GM10266 (cell line): ENCODE results near the gene CREB1.
A peak's percentile ranks its signal among the peaks of the same experiment; 100 is the strongest.

ENCODE experiments used
- DNase-seq: peaks from one replicate; pipeline ENCODE4 v3.0.0; 2012; ENCODE audit errors: extremely low spot score
- CTCF ChIP-seq: IDR thresholded peaks from 2 replicates; pipeline ENCODE4 v1.5.1; 2012; ENCODE audit warnings: mild to moderate bottlenecking, low read depth; ENCODE audit not compliant: control insufficient read depth, insufficient read depth; ENCODE audit errors: missing control alignments

Gene CREB1

GRCh38 chr2:207606829-207607228 lies 77.1 kb downstream of the CREB1 start:
- TF ChIP-seq CTCF: no peak

GRCh38 chr2:207612714-207613113 lies 83.0 kb downstream of the CREB1 start:
- DNase-seq: no peak
- TF ChIP-seq CTCF: no peak

More at GRCh38 chr2:207606829-207607228, 77.1 kb downstream of the CREB1 start:
- DNase-seq: no peak

- DNase-seq: no peak
- TF ChIP-seq CTCF: no peak
Observed at GRCh38 chr2:207614824-207615223, 85.1 kb downstream of the CREB1 start.

- no peak for DNase-seq
- no peak for TF ChIP-seq CTCF
Observed at GRCh38 chr2:207616185-207616584, 86.4 kb downstream of the CREB1 start.

- TF ChIP-seq CTCF: no peak
- no peak for DNase-seq
Observed at GRCh38 chr2:207617011-207617671, 87.4 kb downstream of the CREB1 start.

- peak; percentile 37 for DNase-seq
Observed at GRCh38 chr2:207619764-207620203, 90.0 kb downstream of the CREB1 start.

GRCh38 chr2:207621501-207622039 lies 91.8 kb downstream of the CREB1 start:
- TF ChIP-seq CTCF: no peak
- peak; percentile 35 for DNase-seq

More at GRCh38 chr2:207619764-207620203, 90.0 kb downstream of the CREB1 start:
- TF ChIP-seq CTCF: no peak
